Hepatocyte (in vitro differentiated cells): ENCODE data around the gene DMXL1. TPM values are rescaled to one million over a fixed set of nuclear protein-coding genes. Genes with fewer than 3 reads are reported as not detected.

ENCODE experiments used
- DNase-seq: peaks from one replicate; pipeline ENCODE4 v3.0.0-alpha.2; 2016; ENCODE audit warnings: low spot score
- H2AFZ ChIP-seq: fragments of 200-600 bp; sonication (generic); 2 replicates; pipeline ENCODE4 v1.6.0; 2016; ENCODE audit warnings: antibody characterized with exemption, mild to moderate bottlenecking
- H3K27ac ChIP-seq: fragments of 200-600 bp; sonication (generic); 2 replicates; pipeline ENCODE4 v1.5.1; 2016; ENCODE audit warnings: mild to moderate bottlenecking
- H3K27me3 ChIP-seq: fragments of 200-600 bp; sonication (generic); 2 replicates; pipeline ENCODE4 v1.6.1; 2016
- H3K36me3 ChIP-seq: fragments of 200-600 bp; sonication (generic); replicated peaks from 2 replicates; pipeline ENCODE4 v1.5.1; 2016; ENCODE audit warnings: low read depth; ENCODE audit not compliant: insufficient read depth
- H3K4me1 ChIP-seq: fragments of 200-600 bp; sonication (generic); 2 replicates; pipeline ENCODE4 v1.5.1; 2016; ENCODE audit warnings: mild to moderate bottlenecking, moderate library complexity; ENCODE audit not compliant: insufficient read depth
- H3K4me2 ChIP-seq: fragments of 200-600 bp; sonication (generic); 2 replicates; pipeline ENCODE4 v1.6.0; 2016
- H3K4me3 ChIP-seq: fragments of 200-600 bp; sonication (generic); 2 replicates; pipeline ENCODE4 v1.5.1; 2016; ENCODE audit warnings: mild to moderate bottlenecking
- H3K79me2 ChIP-seq: fragments of 200-600 bp; sonication (generic); 2 replicates; pipeline ENCODE4 v1.6.0; 2017; ENCODE audit warnings: mild to moderate bottlenecking
- H3K9me2 ChIP-seq: fragments of 200-600 bp; sonication (generic); replicated peaks from 2 replicates; pipeline ENCODE4 v1.6.0; 2017; ENCODE audit warnings: mild to moderate bottlenecking; ENCODE audit not compliant: insufficient read depth
- H3K9me3 ChIP-seq: fragments of 200-600 bp; sonication (generic); 2 replicates; pipeline ENCODE4 v1.5.1; 2016; ENCODE audit warnings: low read depth, mild to moderate bottlenecking
- H4K20me1 ChIP-seq: fragments of 200-600 bp; sonication (generic); 2 replicates; pipeline ENCODE4 v1.6.0; 2016; ENCODE audit warnings: mild to moderate bottlenecking; ENCODE audit not compliant: insufficient read depth, poor library complexity, severe bottlenecking
- CTCF ChIP-seq: fragments of 200-600 bp; sonication (generic); IDR thresholded peaks from 2 replicates; pipeline ENCODE4 v1.5.1; 2016; ENCODE audit warnings: antibody characterized with exemption, mild to moderate bottlenecking; ENCODE audit not compliant: poor library complexity
- EZH2 ChIP-seq: fragments of 200-600 bp; sonication (generic); IDR thresholded peaks from 2 replicates; pipeline ENCODE4 v1.6.1; 2016; ENCODE audit warnings: antibody characterized with exemption, mild to moderate bottlenecking, borderline replicate concordance
- EZH2phosphoT487 ChIP-seq: fragments of 200-600 bp; sonication (generic); IDR thresholded peaks from one replicate; pipeline ENCODE4 v1.6.1; 2018; ENCODE audit warnings: antibody characterized with exemption, mild to moderate bottlenecking, low read depth, moderate library complexity; ENCODE audit not compliant: unreplicated experiment, severe bottlenecking
- WGBS: methylation state at CpG from one replicate; pipeline ENCODE4 v1.1.6; 2016; ENCODE audit warnings: low lambda C conversion rate; ENCODE audit errors: missing lambda C conversion rate; 5-methylcytosine and 5-hydroxymethylcytosine counted together
- polyA plus RNA-seq: library from polyadenylated mRNA; unstranded; fragments of >200 nt; fragmentation: Nextera tagmentation; extraction: Ambion mirVana; gene quantifications from 2 replicates; pipeline ENCODE4 v1.2.1, GENCODE V29; 2016
- total RNA-seq: library from RNA; depleted of rRNA; stranded (reverse); fragments of >200 nt; gene quantifications from 2 replicates; pipeline ENCODE4 v1.2.3, GENCODE V29; 2014

The DMXL1 gene
- total and polyA plus RNA-seq, 2 experiments from 2014 or later, result 13.3 to 46.1 TPM

GRCh38 chr5:119158144-119158543 is 87.3 kb downstream of the DMXL1 start:
- Histone ChIP-seq H3K79me2 (no peaks in the 10 kb centered on the region), H4K20me1 (no peaks in the 10 kb centered on the region), H3K36me3 (no peaks in the 10 kb centered on the region), H3K27me3 (no peaks in the 10 kb centered on the region), H3K9me3 (no peaks in the 10 kb centered on the region), H3K4me3 (no peak overlapping the region), H3K4me2 (no peak overlapping the region), H3K27ac (no peak overlapping the region), H3K9me2 (no peaks in the 10 kb centered on the region), H2AFZ (no peak overlapping the region), H3K4me1 (no peaks in the 10 kb centered on the region)
- TF ChIP-seq EZH2, result no peak
- 98% methylated on average over 2 of the region's 2 CpGs for WGBS
- DNase-seq, result no peak

- H3K36me3 ChIP-seq, result no peaks in the 10 kb centered on the region
- no peak overlapping the region for H2AFZ ChIP-seq
- no peaks in the 10 kb centered on the region for H3K4me1 ChIP-seq
- TF ChIP-seq EZH2phosphoT487, result no peak
- no peak for TF ChIP-seq EZH2
- no peak for TF ChIP-seq CTCF
- no peaks in the 10 kb centered on the region for H3K9me2 ChIP-seq
- 96% methylated on average over 4 of the region's 4 CpGs for WGBS
- no peaks in the 10 kb centered on the region for H4K20me1 ChIP-seq
- H3K4me3 ChIP-seq, result no peak overlapping the region
- H3K27me3 ChIP-seq, result no peaks in the 10 kb centered on the region
- H3K4me2 ChIP-seq, result no peak overlapping the region
- no peaks in the 10 kb centered on the region for H3K79me2 ChIP-seq
- H3K27ac ChIP-seq, result no peak overlapping the region
- DNase-seq, result no peak
- H3K9me3 ChIP-seq, result no peaks in the 10 kb centered on the region
Measured at GRCh38 chr5:119161430-119161829, 90.5 kb downstream of the DMXL1 start.

- H3K4me3 ChIP-seq, result no peak overlapping the region
- no peaks in the 10 kb centered on the region for H3K4me1 ChIP-seq
- no peaks in the 10 kb centered on the region for H3K79me2 ChIP-seq
- H4K20me1 ChIP-seq, result no peaks in the 10 kb centered on the region
- H3K9me2 ChIP-seq, result no peaks in the 10 kb centered on the region
- no peak for DNase-seq
- H3K4me2 ChIP-seq, result no peak overlapping the region
- no peak overlapping the region for H2AFZ ChIP-seq
- no peak overlapping the region for H3K27ac ChIP-seq
- no peaks in the 10 kb centered on the region for H3K27me3 ChIP-seq
- 60% methylated on average over 4 of the region's 4 CpGs for WGBS
- H3K9me3 ChIP-seq, result no peaks in the 10 kb centered on the region
- TF ChIP-seq EZH2 (no peak), EZH2phosphoT487 (no peak), CTCF (no peak)
- no peaks in the 10 kb centered on the region for H3K36me3 ChIP-seq
Measured at GRCh38 chr5:119166026-119166425, 95.1 kb downstream of the DMXL1 start.

GRCh38 chr5:119168401-119168800 is 97.5 kb downstream of the DMXL1 start:
- no peak overlapping the region for H3K27ac ChIP-seq
- H3K4me1 ChIP-seq, result no peaks in the 10 kb centered on the region
- H4K20me1 ChIP-seq, result no peaks in the 10 kb centered on the region
- no peaks in the 10 kb centered on the region for H3K27me3 ChIP-seq
- H3K9me2 ChIP-seq, result no peaks in the 10 kb centered on the region
- H3K4me2 ChIP-seq, result no peak overlapping the region
- H3K79me2 ChIP-seq, result no peaks in the 10 kb centered on the region
- no peak overlapping the region for H2AFZ ChIP-seq
- 100% methylated on average over 1 of the region's 1 CpG for WGBS
- no peaks in the 10 kb centered on the region for H3K9me3 ChIP-seq
- H3K36me3 ChIP-seq, result no peaks in the 10 kb centered on the region
- DNase-seq, result no peak
- H3K4me3 ChIP-seq, result no peak overlapping the region
- no peak for TF ChIP-seq EZH2phosphoT487
- no peak for TF ChIP-seq EZH2
- TF ChIP-seq CTCF, result no peak
